ENCODE results near the gene PDIA2.

Gene PDIA2

GRCh38 chr16:296806-297510, 14.0 kb downstream of the PDIA2 start:
- Histone ChIP-seq H3K9me3 (ENCODE audit: insufficient read depth, low read length) (no peaks in the 10 kb centered on the region), H3K4me3 (ENCODE audit: insufficient read length, low read depth) (no peak overlapping the region), H3K36me3 (ENCODE audit: insufficient read depth, insufficient read length, low read length) (peaks cover 68% of the 10 kb centered on the region), H3K27me3 (ENCODE audit: insufficient read depth, insufficient read length) (no peaks in the 10 kb centered on the region), H3K4me1 (ENCODE audit: insufficient read depth, insufficient read length) (no peaks in the 10 kb centered on the region), H3K9ac (ENCODE audit: insufficient read length, low read depth) (no peak overlapping the region)
- no peak for TF ChIP-seq SUZ12 (IDR thresholded peaks at IDR 0.05; ENCODE audit: extremely low read depth, insufficient read depth, insufficient read length)
- TF ChIP-seq ZNF274 (IDR thresholded peaks at IDR 0.05; ENCODE audit: low read depth, low read length) = no peak
- no peak for TF ChIP-seq YY1 (IDR thresholded peaks at IDR 0.05; ENCODE audit: insufficient read depth, insufficient read length)
- no peak for DNase-seq (ENCODE audit: low read depth, low spot score)

- TF ChIP-seq ZNF274 (IDR thresholded peaks at IDR 0.05; ENCODE audit: low read depth, low read length) (no peak), SUZ12 (IDR thresholded peaks at IDR 0.05; ENCODE audit: extremely low read depth, insufficient read depth, insufficient read length) (no peak), YY1 (IDR thresholded peaks at IDR 0.05; ENCODE audit: insufficient read depth, insufficient read length) (no peak)
- Histone ChIP-seq H3K4me3 (ENCODE audit: insufficient read length, low read depth) (no peak overlapping the region), H3K9ac (ENCODE audit: insufficient read length, low read depth) (no peak overlapping the region), H3K27me3 (ENCODE audit: insufficient read depth, insufficient read length) (no peaks in the 10 kb centered on the region), H3K36me3 (ENCODE audit: insufficient read depth, insufficient read length, low read length) (peaks cover 68% of the 10 kb centered on the region), H3K9me3 (ENCODE audit: insufficient read depth, low read length) (no peaks in the 10 kb centered on the region), H3K4me1 (ENCODE audit: insufficient read depth, insufficient read length) (no peaks in the 10 kb centered on the region)
- DNase-seq (ENCODE audit: low read depth, low spot score) = no peak
These were observed 14.9 kb downstream of the PDIA2 start for GRCh38 chr16:297832-298231.

- H3K36me3 ChIP-seq (ENCODE audit: insufficient read depth, insufficient read length, low read length) = peaks cover 73% of the 10 kb centered on the region
- H3K4me3 ChIP-seq (ENCODE audit: insufficient read length, low read depth) = no peak overlapping the region
- no peak overlapping the region for H3K9ac ChIP-seq (ENCODE audit: insufficient read length, low read depth)
- H3K27me3 ChIP-seq (ENCODE audit: insufficient read depth, insufficient read length) = no peaks in the 10 kb centered on the region
- H3K4me1 ChIP-seq (ENCODE audit: insufficient read depth, insufficient read length) = no peaks in the 10 kb centered on the region
- DNase-seq (ENCODE audit: low read depth, low spot score) = no peak
- TF ChIP-seq SUZ12 (IDR thresholded peaks at IDR 0.05; ENCODE audit: extremely low read depth, insufficient read depth, insufficient read length) = no peak
- TF ChIP-seq YY1 (IDR thresholded peaks at IDR 0.05; ENCODE audit: insufficient read depth, insufficient read length) = no peak
- no peak for TF ChIP-seq ZNF274 (IDR thresholded peaks at IDR 0.05; ENCODE audit: low read depth, low read length)
- H3K9me3 ChIP-seq (ENCODE audit: insufficient read depth, low read length) = no peaks in the 10 kb centered on the region
These were observed 18.3 kb downstream of the PDIA2 start for GRCh38 chr16:301235-301634.

- Histone ChIP-seq H3K4me3 (ENCODE audit: insufficient read length, low read depth) (no peak overlapping the region), H3K9me3 (ENCODE audit: insufficient read depth, low read length) (no peaks in the 10 kb centered on the region), H3K36me3 (ENCODE audit: insufficient read depth, insufficient read length, low read length) (peaks cover 73% of the 10 kb centered on the region), H3K9ac (ENCODE audit: insufficient read length, low read depth) (no peak overlapping the region), H3K27me3 (ENCODE audit: insufficient read depth, insufficient read length) (no peaks in the 10 kb centered on the region), H3K4me1 (ENCODE audit: insufficient read depth, insufficient read length) (no peaks in the 10 kb centered on the region)
- no peak for TF ChIP-seq YY1 (IDR thresholded peaks at IDR 0.05; ENCODE audit: insufficient read depth, insufficient read length)
- no peak for TF ChIP-seq ZNF274 (IDR thresholded peaks at IDR 0.05; ENCODE audit: low read depth, low read length)
- no peak for TF ChIP-seq SUZ12 (IDR thresholded peaks at IDR 0.05; ENCODE audit: extremely low read depth, insufficient read depth, insufficient read length)
- no peak for DNase-seq (ENCODE audit: low read depth, low spot score)
These were observed 19.0 kb downstream of the PDIA2 start for GRCh38 chr16:301950-302349.

- no peak overlapping the region for H3K9ac ChIP-seq (ENCODE audit: insufficient read length, low read depth)
- H3K27me3 ChIP-seq (ENCODE audit: insufficient read depth, insufficient read length) = no peaks in the 10 kb centered on the region
- H3K9me3 ChIP-seq (ENCODE audit: insufficient read depth, low read length) = no peaks in the 10 kb centered on the region
- no peak for DNase-seq (ENCODE audit: low read depth, low spot score)
- no peaks in the 10 kb centered on the region for H3K4me1 ChIP-seq (ENCODE audit: insufficient read depth, insufficient read length)
- peaks cover 77% of the 10 kb centered on the region for H3K36me3 ChIP-seq (ENCODE audit: insufficient read depth, insufficient read length, low read length)
- H3K4me3 ChIP-seq (ENCODE audit: insufficient read length, low read depth) = no peak overlapping the region
- TF ChIP-seq ZNF274 (IDR thresholded peaks at IDR 0.05; ENCODE audit: low read depth, low read length) (no peak), SUZ12 (IDR thresholded peaks at IDR 0.05; ENCODE audit: extremely low read depth, insufficient read depth, insufficient read length) (no peak), YY1 (IDR thresholded peaks at IDR 0.05; ENCODE audit: insufficient read depth, insufficient read length) (no peak)
These were observed 21.0 kb downstream of the PDIA2 start for GRCh38 chr16:303760-304505.

GRCh38 chr16:305916-306626, 23.1 kb downstream of the PDIA2 start:
- H3K36me3 ChIP-seq (ENCODE audit: insufficient read depth, insufficient read length, low read length) = peaks cover 83% of the 10 kb centered on the region
- no peak for TF ChIP-seq YY1 (IDR thresholded peaks at IDR 0.05; ENCODE audit: insufficient read depth, insufficient read length)
- TF ChIP-seq ZNF274 (IDR thresholded peaks at IDR 0.05; ENCODE audit: low read depth, low read length) = no peak
- TF ChIP-seq SUZ12 (IDR thresholded peaks at IDR 0.05; ENCODE audit: extremely low read depth, insufficient read depth, insufficient read length) = no peak
- no peak overlapping the region for H3K9ac ChIP-seq (ENCODE audit: insufficient read length, low read depth)
- no peaks in the 10 kb centered on the region for H3K9me3 ChIP-seq (ENCODE audit: insufficient read depth, low read length)
- H3K27me3 ChIP-seq (ENCODE audit: insufficient read depth, insufficient read length) = no peaks in the 10 kb centered on the region
- peaks cover 8% of the 10 kb centered on the region for H3K4me1 ChIP-seq (ENCODE audit: insufficient read depth, insufficient read length)
- DNase-seq (ENCODE audit: low read depth, low spot score) = no peak
- no peak overlapping the region for H3K4me3 ChIP-seq (ENCODE audit: insufficient read length, low read depth)

GRCh38 chr16:306911-307370, 24.0 kb downstream of the PDIA2 start:
- Histone ChIP-seq H3K4me3 (ENCODE audit: insufficient read length, low read depth) (no peak overlapping the region), H3K27me3 (ENCODE audit: insufficient read depth, insufficient read length) (no peaks in the 10 kb centered on the region), H3K36me3 (ENCODE audit: insufficient read depth, insufficient read length, low read length) (peaks cover 78% of the 10 kb centered on the region), H3K9ac (ENCODE audit: insufficient read length, low read depth) (no peak overlapping the region), H3K4me1 (ENCODE audit: insufficient read depth, insufficient read length) (peaks cover 8% of the 10 kb centered on the region), H3K9me3 (ENCODE audit: insufficient read depth, low read length) (no peaks in the 10 kb centered on the region)
- TF ChIP-seq ZNF274 (IDR thresholded peaks at IDR 0.05; ENCODE audit: low read depth, low read length) = no peak
- no peak for TF ChIP-seq SUZ12 (IDR thresholded peaks at IDR 0.05; ENCODE audit: extremely low read depth, insufficient read depth, insufficient read length)
- no peak for TF ChIP-seq YY1 (IDR thresholded peaks at IDR 0.05; ENCODE audit: insufficient read depth, insufficient read length)
- DNase-seq (ENCODE audit: low read depth, low spot score) = no peak

Measured in NT2/D1 (cell line).